ENCODE results near the gene MRPL9. TPM values are rescaled to one million over a fixed set of nuclear protein-coding genes. Genes with fewer than 3 reads are reported as not detected.

Gene MRPL9
- total RNA-seq, 2 donors from 2014 or later, result 86.3 to 98.0 TPM

GRCh38 chr1:151763990-151764389 lies 694 bp upstream of the MRPL9 start:
- no peaks in the 10 kb centered on the region for H3K4me1 ChIP-seq (ENCODE audit: control insufficient read depth, insufficient read depth, low read length)
- Mint-ChIP-seq H3K4me1 (peaks cover 10% of the 10 kb centered on the region), H3K36me3 (ENCODE audit: low read depth) (peaks cover 25% of the 10 kb centered on the region), H3K27me3 (ENCODE audit: insufficient read depth) (peaks cover 5% of the 10 kb centered on the region), H3K9me3 (peaks cover 5% of the 10 kb centered on the region), H3K4me3 (peak overlapping the region; percentile 94), H3K27ac (peak overlapping the region; percentile 83)
- H3K9ac ChIP-seq (ENCODE audit: extremely low read depth, low read length, poor library complexity, severe bottlenecking), result peak overlapping the region; percentile 79
- peaks cover 31% of the 10 kb centered on the region for H3K36me3 ChIP-seq (ENCODE audit: control insufficient read depth, insufficient read depth, low read length)
- H3K4me3 ChIP-seq (ENCODE audit: low read length), result peak overlapping the region; percentile 93
- no peak for DNase-seq
- no peak overlapping the region for H3K27ac ChIP-seq (ENCODE audit: low read depth, low read length)
- no peak for TF ChIP-seq CTCF (conservative IDR thresholded peaks at IDR 0.05)
- H3K9me3 ChIP-seq (ENCODE audit: control insufficient read depth, low read length), result no peaks in the 10 kb centered on the region
- 85 to 98% methylated on average over 8 to 10 of the region's 10 CpGs for WGBS, 2 experiments (ENCODE audit: insufficient coverage in 1 of 2, insufficient read length in 1 of 2)
- H3K27me3 ChIP-seq (ENCODE audit: control insufficient read depth, insufficient read depth, low read length, poor library complexity, severe bottlenecking), result no peaks in the 10 kb centered on the region

- H3K27me3 Mint-ChIP-seq (ENCODE audit: insufficient read depth), result no peaks in the 10 kb centered on the region
- H3K36me3 Mint-ChIP-seq (ENCODE audit: low read depth), result peaks cover 32% of the 10 kb centered on the region
- Histone ChIP-seq H3K27ac (ENCODE audit: low read depth, low read length) (no peak overlapping the region), H3K9ac (ENCODE audit: extremely low read depth, low read length, poor library complexity, severe bottlenecking) (no peak overlapping the region), H3K4me1 (ENCODE audit: control insufficient read depth, insufficient read depth, low read length) (no peaks in the 10 kb centered on the region), H3K36me3 (ENCODE audit: control insufficient read depth, insufficient read depth, low read length) (peaks cover 40% of the 10 kb centered on the region), H3K4me3 (ENCODE audit: low read length) (no peak overlapping the region), H3K9me3 (ENCODE audit: control insufficient read depth, low read length) (no peaks in the 10 kb centered on the region), H3K27me3 (ENCODE audit: control insufficient read depth, insufficient read depth, low read length, poor library complexity, severe bottlenecking) (no peaks in the 10 kb centered on the region)
- WGBS, 2 experiments (ENCODE audit: insufficient coverage in 1 of 2, insufficient read length in 1 of 2), result 77 to 80% methylated on average over 3 to 5 of the region's 7 CpGs
- no peak for TF ChIP-seq CTCF (conservative IDR thresholded peaks at IDR 0.05)
- no peaks in the 10 kb centered on the region for H3K9me3 Mint-ChIP-seq
- peaks cover 10% of the 10 kb centered on the region for H3K4me1 Mint-ChIP-seq
- no peak overlapping the region for H3K4me3 Mint-ChIP-seq
- no peak overlapping the region for H3K27ac Mint-ChIP-seq
- no peak for DNase-seq
Observed at GRCh38 chr1:151760597-151761385, 2.5 kb downstream of the MRPL9 start.

- no peaks in the 10 kb centered on the region for H3K9me3 Mint-ChIP-seq
- TF ChIP-seq CTCF (conservative IDR thresholded peaks at IDR 0.05), result no peak
Observed at GRCh38 chr1:151759241-151759640, 4.1 kb downstream of the MRPL9 start.

More at GRCh38 chr1:151759241-151759640, 4.1 kb downstream of the MRPL9 start:
- H3K9ac ChIP-seq (ENCODE audit: extremely low read depth, low read length, poor library complexity, severe bottlenecking), result no peak overlapping the region
- no peaks in the 10 kb centered on the region for H3K9me3 ChIP-seq (ENCODE audit: control insufficient read depth, low read length)
- Mint-ChIP-seq H3K27ac (no peak overlapping the region), H3K4me3 (no peak overlapping the region), H3K4me1 (peaks cover 8% of the 10 kb centered on the region), H3K36me3 (ENCODE audit: low read depth) (peaks cover 32% of the 10 kb centered on the region), H3K27me3 (ENCODE audit: insufficient read depth) (no peaks in the 10 kb centered on the region)
- H3K4me1 ChIP-seq (ENCODE audit: control insufficient read depth, insufficient read depth, low read length), result no peaks in the 10 kb centered on the region
- peaks cover 40% of the 10 kb centered on the region for H3K36me3 ChIP-seq (ENCODE audit: control insufficient read depth, insufficient read depth, low read length)
- H3K27ac ChIP-seq (ENCODE audit: low read depth, low read length), result no peak overlapping the region
- DNase-seq, result no peak
- H3K4me3 ChIP-seq (ENCODE audit: low read length), result no peak overlapping the region
- no peaks in the 10 kb centered on the region for H3K27me3 ChIP-seq (ENCODE audit: control insufficient read depth, insufficient read depth, low read length, poor library complexity, severe bottlenecking)

Measured in endodermal cell (in vitro differentiated cells).